Femur (tissue), 1 donor: Measurements from ENCODE around the gene CD96.

ENCODE experiments used
- DNase-seq: peaks from one replicate; pipeline ENCODE4 v3.0.0-alpha.2; 2017

CD96 gene

GRCh38 chr3:111681661-111682426 lies 139.8 kb downstream of the CD96 start:
- DNase-seq = no peak

DNA sequence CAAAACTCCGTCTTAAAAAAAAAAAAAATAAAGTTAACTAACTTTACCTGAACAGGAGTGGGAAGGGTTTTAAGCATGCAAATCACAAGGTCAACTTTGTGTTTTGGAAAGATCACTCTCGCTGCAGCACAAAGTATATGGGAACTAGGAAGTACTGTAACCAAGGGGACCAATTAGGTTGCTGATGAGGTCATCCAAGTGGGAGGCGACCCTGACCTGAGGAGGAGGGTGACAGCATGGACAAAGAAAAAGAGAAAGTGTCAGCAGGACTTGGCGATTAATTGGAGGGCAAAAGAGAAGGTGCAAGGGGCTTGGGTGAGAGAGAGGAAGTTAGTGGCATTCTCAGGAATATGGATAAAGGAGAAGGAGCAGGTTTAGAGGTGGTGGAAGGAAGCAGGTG lies 142.6 kb downstream of the CD96 start:
- DNase-seq = no peak

- DNase-seq = no peak
Observed at GRCh38 chr3:111688190-111688800, 146.3 kb downstream of the CD96 start.

GRCh38 chr3:111690242-111690641 lies 148.2 kb downstream of the CD96 start:
- DNase-seq = no peak

DNA sequence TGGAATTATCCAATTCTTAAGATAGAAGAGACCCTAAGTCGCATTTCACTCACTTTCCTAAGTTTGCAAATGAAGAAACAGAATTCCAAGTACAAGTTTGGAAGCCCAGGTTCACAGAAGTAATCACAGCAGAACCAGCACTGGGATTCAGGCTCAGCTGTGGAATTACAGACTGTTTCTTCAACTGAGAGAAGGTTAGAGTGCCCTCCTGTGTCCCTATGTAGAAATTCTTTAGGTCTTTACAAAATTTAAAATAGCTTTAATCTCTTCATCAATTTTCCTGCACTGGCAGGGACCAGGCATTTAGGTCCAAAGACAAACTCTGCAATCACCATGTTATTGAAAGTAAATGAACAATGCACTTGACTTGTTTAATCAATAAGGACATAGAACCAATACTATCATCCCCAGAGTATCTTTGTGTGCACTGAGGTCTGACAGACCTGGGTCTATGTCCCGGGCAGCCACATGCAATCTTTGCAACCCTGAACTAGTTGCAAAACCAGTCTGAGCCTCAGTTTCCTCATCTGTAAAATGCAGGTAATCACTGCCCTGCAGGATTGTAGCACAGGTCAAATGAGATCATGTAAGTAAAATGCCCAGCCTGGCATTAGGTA lies 149.4 kb downstream of the CD96 start:
- DNase-seq = no peak

DNA sequence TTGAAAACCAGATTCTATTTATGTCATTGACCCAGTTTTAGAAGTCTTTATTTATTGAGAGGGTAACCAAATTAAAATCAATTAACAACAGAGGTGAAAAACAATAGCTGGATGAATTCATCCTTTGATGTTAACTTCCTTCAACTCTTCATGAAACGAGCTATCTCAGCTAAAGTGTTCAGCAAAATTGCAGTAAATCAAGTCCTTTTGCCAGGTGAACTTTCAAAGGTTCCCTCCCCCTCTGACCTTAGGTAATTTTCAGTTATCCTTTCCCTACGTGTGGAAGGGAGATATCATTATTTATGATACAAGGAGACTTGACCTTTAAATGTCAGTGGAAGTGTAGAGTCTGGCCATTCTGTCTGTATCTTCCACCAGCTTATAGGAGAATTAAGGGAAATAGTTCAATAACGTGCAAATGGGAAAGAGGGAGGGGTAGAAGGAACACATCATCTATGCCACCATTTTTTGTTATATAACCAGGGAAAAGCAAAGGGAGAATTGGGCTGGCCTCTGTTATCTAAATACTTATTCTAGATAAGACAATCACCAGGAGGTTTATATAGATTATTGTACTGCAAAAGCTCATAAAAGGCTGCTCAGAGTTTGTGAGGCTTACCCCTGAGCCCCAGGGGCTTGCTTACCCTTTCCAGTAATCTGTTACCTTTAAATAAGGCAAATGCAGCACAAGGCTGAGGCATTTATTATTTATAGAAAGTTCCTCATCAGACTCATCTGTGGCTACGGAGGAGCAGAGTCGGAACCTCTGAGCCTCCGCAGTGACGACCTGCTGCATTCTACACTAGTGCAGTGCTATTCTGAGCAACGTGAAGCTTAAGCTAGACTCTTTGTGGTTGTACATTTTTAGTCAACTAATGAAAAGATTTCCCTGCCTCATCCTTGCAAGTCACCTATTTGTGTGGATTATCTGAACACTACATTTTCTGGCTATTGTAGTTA lies 150.9 kb downstream of the CD96 start:
- no peak for DNase-seq

- DNase-seq = no peak
Observed at GRCh38 chr3:111694471-111694870, 152.5 kb downstream of the CD96 start.

DNA sequence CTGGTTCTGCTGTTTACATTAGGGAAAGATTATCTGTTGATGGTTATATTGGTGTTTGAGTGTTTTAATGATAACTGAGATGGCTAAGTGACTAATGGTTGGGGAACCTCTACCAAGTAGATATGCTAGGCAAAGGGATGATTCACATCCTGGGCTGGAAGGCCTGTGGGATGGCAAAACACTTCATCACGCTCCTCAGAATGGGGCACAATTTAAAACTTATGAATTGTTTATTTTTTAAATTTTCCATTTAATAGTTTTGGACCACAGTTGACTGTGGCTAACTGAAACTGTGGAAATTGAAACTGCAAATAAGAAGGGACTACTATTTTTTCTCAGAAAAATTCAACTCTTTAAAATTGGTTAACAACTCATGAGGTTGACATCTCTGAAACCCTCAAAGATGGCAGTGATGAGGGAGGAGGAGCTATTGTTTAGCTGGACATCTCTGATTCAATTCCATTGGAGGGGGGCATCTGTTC lies 153.7 kb downstream of the CD96 start:
- no peak for DNase-seq

DNA sequence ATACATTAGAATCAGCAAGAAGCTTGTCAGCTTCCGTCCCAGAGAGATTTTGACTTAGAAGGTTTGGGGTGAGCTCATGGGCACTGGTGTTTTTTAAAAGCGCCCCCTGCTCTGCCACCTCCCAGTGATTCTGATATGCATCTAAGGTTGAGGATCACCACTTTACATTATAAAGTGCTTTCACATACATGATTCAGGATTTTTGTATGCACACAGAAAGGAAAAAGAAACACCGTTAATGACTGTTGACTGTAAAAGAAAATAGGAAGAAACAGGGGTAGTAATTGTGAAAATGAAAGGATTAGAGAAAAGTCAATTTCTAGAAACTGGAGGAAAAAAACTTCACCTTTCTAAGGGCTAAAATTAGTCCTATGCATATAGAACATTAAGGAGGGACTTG lies 158.1 kb downstream of the CD96 start:
- no peak for DNase-seq

- DNase-seq = no peak
Observed at GRCh38 chr3:111701292-111701906, 159.4 kb downstream of the CD96 start.
